ENCODE measurements around the gene FRY. TPM values are rescaled to one million over a fixed set of nuclear protein-coding genes. Genes with fewer than 3 reads are reported as not detected.
"Not testable (repeated sequence)": the region's sequence is repeated elsewhere in the genome, so short reads cannot be mapped to it uniquely, and the experiment has no call there.

FRY gene
- total and polyA plus RNA-seq, 4 experiments from 2014 or later: 2.3 to 19.2 (median 11.8) TPM

- Mint-ChIP-seq H3K4me3 (no peak overlapping the region), H3K9me3 (no peaks in the 10 kb centered on the region), H3K27me3 (no peaks in the 10 kb centered on the region), H3K4me1 (peaks cover 20 to 44% (median 32%) of the 10 kb centered on the region in 4 donors), H3K36me3 (peaks cover 0 to 4% of the 10 kb centered on the region in 2 donors), H3K27ac (peak overlapping the region in 1 of 7 donors; percentile 3)
- Histone ChIP-seq H3K36me3 (ENCODE audit: insufficient read depth, low read length) (no peaks in the 10 kb centered on the region), H3K4me1 (ENCODE audit: insufficient read depth, low read length) (peaks cover 23% of the 10 kb centered on the region), H3K27me3 (ENCODE audit: insufficient read depth, low read length) (no peaks in the 10 kb centered on the region), H3K9me3 (ENCODE audit: control insufficient read depth in 1 of 2, low read length in 2 of 2) (no peaks in the 10 kb centered on the region), H3K27ac (ENCODE audit: low read depth, low read length) (no peak overlapping the region), H3K4me3 (ENCODE audit: low read length in 2 of 2) (no peak overlapping the region)
- ChIA-PET POLR2A (ENCODE audit: partially characterized antibody) (no interaction called here), CTCF (ENCODE audit: partially characterized antibody) (interaction anchor here (2.1 kb wide), 1 partner anchor 10 kb away, joined by 7 read pairs; no protein-coding TSS in a partner anchor)
- intact Hi-C loops (cut with micrococcal nuclease): no loop called here
- no peak for DNase-seq
These were observed 17.2 kb downstream of the FRY start for GRCh38 chr13:32048816-32049215.

- intact Hi-C loops (cut with micrococcal nuclease): no loop called here
- Mint-ChIP-seq H3K4me3 (no peak overlapping the region), H3K36me3 (peaks cover 0 to 4% of the 10 kb centered on the region in 2 donors), H3K27me3 (no peaks in the 10 kb centered on the region), H3K4me1 (peaks cover 19 to 38% (median 23%) of the 10 kb centered on the region in 4 donors), H3K27ac (no peak overlapping the region), H3K9me3 (no peaks in the 10 kb centered on the region)
- peaks cover 27% of the 10 kb centered on the region for H3K4me1 ChIP-seq (ENCODE audit: insufficient read depth, low read length)
- no peak overlapping the region for H3K4me3 ChIP-seq (ENCODE audit: low read length in 2 of 2)
- H3K27ac ChIP-seq (ENCODE audit: low read depth, low read length): no peak overlapping the region
- H3K9me3 ChIP-seq (ENCODE audit: control insufficient read depth in 1 of 2, low read length in 2 of 2): no peaks in the 10 kb centered on the region
- DNase-seq: no peak
- ChIA-PET CTCF (ENCODE audit: partially characterized antibody) (interaction anchor here (1.6 kb wide), 1 partner anchor 13 kb away, joined by 4 read pairs; no protein-coding TSS in a partner anchor), POLR2A (ENCODE audit: partially characterized antibody) (no interaction called here)
- H3K27me3 ChIP-seq (ENCODE audit: insufficient read depth, low read length): no peaks in the 10 kb centered on the region
- H3K36me3 ChIP-seq (ENCODE audit: insufficient read depth, low read length): no peaks in the 10 kb centered on the region
These were observed 19.6 kb downstream of the FRY start for GRCh38 chr13:32051156-32051555.

GRCh38 chr13:32056316-32056715 lies 24.7 kb downstream of the FRY start:
- Mint-ChIP-seq H3K4me3 (no peak overlapping the region), H3K9me3 (no peaks in the 10 kb centered on the region), H3K27me3 (no peaks in the 10 kb centered on the region), H3K36me3 (no peaks in the 10 kb centered on the region), H3K27ac (no peak overlapping the region), H3K4me1 (peaks cover 6 to 22% (median 13%) of the 10 kb centered on the region in 4 donors)
- Histone ChIP-seq H3K4me1 (ENCODE audit: insufficient read depth, low read length) (peaks cover 10% of the 10 kb centered on the region), H3K9me3 (ENCODE audit: control insufficient read depth in 1 of 2, low read length in 2 of 2) (no peaks in the 10 kb centered on the region), H3K36me3 (ENCODE audit: insufficient read depth, low read length) (no peaks in the 10 kb centered on the region), H3K27ac (ENCODE audit: low read depth, low read length) (no peak overlapping the region), H3K4me3 (ENCODE audit: low read length in 2 of 2) (no peak overlapping the region), H3K27me3 (ENCODE audit: insufficient read depth, low read length) (no peaks in the 10 kb centered on the region)
- CTCF ChIA-PET (ENCODE audit: partially characterized antibody): no interaction called here
- intact Hi-C loops (cut with micrococcal nuclease): no loop called here
- POLR2A ChIA-PET (ENCODE audit: partially characterized antibody): no interaction called here
- DNase-seq: no peak

- H3K36me3 ChIP-seq (ENCODE audit: insufficient read depth, low read length); intact Hi-C loops (cut with micrococcal nuclease); H3K27me3 Mint-ChIP-seq; H3K4me1 ChIP-seq (ENCODE audit: insufficient read depth, low read length); H3K27ac ChIP-seq (ENCODE audit: low read depth, low read length); H3K27ac Mint-ChIP-seq; DNase-seq; POLR2A ChIA-PET (ENCODE audit: partially characterized antibody); H3K9me3 Mint-ChIP-seq; H3K9me3 ChIP-seq (ENCODE audit: control insufficient read depth in 1 of 2, low read length in 2 of 2); H3K36me3 Mint-ChIP-seq; H3K27me3 ChIP-seq (ENCODE audit: insufficient read depth, low read length); H3K4me3 ChIP-seq (ENCODE audit: low read length in 2 of 2); CTCF ChIA-PET (ENCODE audit: partially characterized antibody); H3K4me3 Mint-ChIP-seq: not testable (repeated sequence)
- H3K4me1 Mint-ChIP-seq: peaks cover 6 to 22% (median 13%) of the 10 kb centered on the region in 4 donors
These were observed 25.8 kb downstream of the FRY start for GRCh38 chr13:32057325-32057724.

- no peak for DNase-seq
- Mint-ChIP-seq H3K27me3 (no peaks in the 10 kb centered on the region), H3K9me3 (no peaks in the 10 kb centered on the region), H3K4me3 (no peak overlapping the region), H3K4me1 (peaks cover 0 to 12% (median 5%) of the 10 kb centered on the region in 4 donors), H3K36me3 (no peaks in the 10 kb centered on the region), H3K27ac (no peak overlapping the region)
- Histone ChIP-seq H3K27ac (ENCODE audit: low read depth, low read length) (no peak overlapping the region), H3K27me3 (ENCODE audit: insufficient read depth, low read length) (no peaks in the 10 kb centered on the region), H3K36me3 (ENCODE audit: insufficient read depth, low read length) (no peaks in the 10 kb centered on the region), H3K9me3 (ENCODE audit: control insufficient read depth in 1 of 2, low read length in 2 of 2) (no peaks in the 10 kb centered on the region), H3K4me3 (ENCODE audit: low read length in 2 of 2) (no peak overlapping the region), H3K4me1 (ENCODE audit: insufficient read depth, low read length) (no peaks in the 10 kb centered on the region)
- ChIA-PET CTCF (ENCODE audit: partially characterized antibody) (no interaction called here), POLR2A (ENCODE audit: partially characterized antibody) (no interaction called here)
- intact Hi-C loops (cut with micrococcal nuclease): no loop called here
These were observed 28.0 kb downstream of the FRY start for GRCh38 chr13:32059511-32059984.

- Mint-ChIP-seq H3K27ac (no peak overlapping the region), H3K9me3 (no peaks in the 10 kb centered on the region)
- POLR2A ChIA-PET (ENCODE audit: partially characterized antibody): no interaction called here
These were observed 28.9 kb downstream of the FRY start for GRCh38 chr13:32060401-32060878.

GRCh38 chr13:32063619-32064233 lies 32.2 kb downstream of the FRY start:
- H3K4me1 ChIP-seq (ENCODE audit: insufficient read depth, low read length): no peaks in the 10 kb centered on the region
- Mint-ChIP-seq H3K27me3 (no peaks in the 10 kb centered on the region), H3K4me1 (peaks cover 0 to 12% (median 5%) of the 10 kb centered on the region in 4 donors), H3K9me3 (no peaks in the 10 kb centered on the region), H3K4me3 (no peak overlapping the region), H3K36me3 (peaks cover 0 to 8% of the 10 kb centered on the region in 2 donors), H3K27ac (no peak overlapping the region)
- intact Hi-C loops (cut with micrococcal nuclease): no loop called here
- no peaks in the 10 kb centered on the region for H3K36me3 ChIP-seq (ENCODE audit: insufficient read depth, low read length)
- H3K4me3 ChIP-seq (ENCODE audit: low read length in 2 of 2): no peak overlapping the region
- ChIA-PET CTCF (ENCODE audit: partially characterized antibody) (no interaction called here), POLR2A (ENCODE audit: partially characterized antibody) (no interaction called here)
- no peak for DNase-seq
- H3K27ac ChIP-seq (ENCODE audit: low read depth, low read length): no peak overlapping the region
- H3K9me3 ChIP-seq (ENCODE audit: control insufficient read depth in 1 of 2, low read length in 2 of 2): no peaks in the 10 kb centered on the region
- no peaks in the 10 kb centered on the region for H3K27me3 ChIP-seq (ENCODE audit: insufficient read depth, low read length)

More at GRCh38 chr13:32060401-32060878, 28.9 kb downstream of the FRY start:
- H3K27me3 Mint-ChIP-seq: no peaks in the 10 kb centered on the region
- CTCF ChIA-PET (ENCODE audit: partially characterized antibody): no interaction called here
- H3K36me3 Mint-ChIP-seq: no peaks in the 10 kb centered on the region
- intact Hi-C loops (cut with micrococcal nuclease): no loop called here
- no peaks in the 10 kb centered on the region for H3K27me3 ChIP-seq (ENCODE audit: insufficient read depth, low read length)
- DNase-seq: no peak
- no peaks in the 10 kb centered on the region for H3K9me3 ChIP-seq (ENCODE audit: control insufficient read depth in 1 of 2, low read length in 2 of 2)
- H3K4me1 Mint-ChIP-seq: peaks cover 0 to 12% (median 5%) of the 10 kb centered on the region in 4 donors
- no peak overlapping the region for H3K27ac ChIP-seq (ENCODE audit: low read depth, low read length)
- H3K4me3 ChIP-seq (ENCODE audit: low read length in 2 of 2): no peak overlapping the region
- H3K36me3 ChIP-seq (ENCODE audit: insufficient read depth, low read length): no peaks in the 10 kb centered on the region
- no peaks in the 10 kb centered on the region for H3K4me1 ChIP-seq (ENCODE audit: insufficient read depth, low read length)
- H3K4me3 Mint-ChIP-seq: no peak overlapping the region

All from CD4-positive, alpha-beta memory T cell (primary cell).